GM18507 (cell line): ENCODE data around the gene ELOB.

Experiments
- DNase-seq: peaks from one replicate; pipeline ENCODE4 v3.0.0; 2011; ENCODE audit warnings: low read depth; ENCODE audit not compliant: insufficient read length; ENCODE audit errors: extremely low spot score
- FAIRE-seq: peaks from 2 replicates; lab custom pipeline; 2011; peaks lifted over from hg19 to GRCh38; lab: Jason Lieb, UNC

ELOB gene

DNA sequence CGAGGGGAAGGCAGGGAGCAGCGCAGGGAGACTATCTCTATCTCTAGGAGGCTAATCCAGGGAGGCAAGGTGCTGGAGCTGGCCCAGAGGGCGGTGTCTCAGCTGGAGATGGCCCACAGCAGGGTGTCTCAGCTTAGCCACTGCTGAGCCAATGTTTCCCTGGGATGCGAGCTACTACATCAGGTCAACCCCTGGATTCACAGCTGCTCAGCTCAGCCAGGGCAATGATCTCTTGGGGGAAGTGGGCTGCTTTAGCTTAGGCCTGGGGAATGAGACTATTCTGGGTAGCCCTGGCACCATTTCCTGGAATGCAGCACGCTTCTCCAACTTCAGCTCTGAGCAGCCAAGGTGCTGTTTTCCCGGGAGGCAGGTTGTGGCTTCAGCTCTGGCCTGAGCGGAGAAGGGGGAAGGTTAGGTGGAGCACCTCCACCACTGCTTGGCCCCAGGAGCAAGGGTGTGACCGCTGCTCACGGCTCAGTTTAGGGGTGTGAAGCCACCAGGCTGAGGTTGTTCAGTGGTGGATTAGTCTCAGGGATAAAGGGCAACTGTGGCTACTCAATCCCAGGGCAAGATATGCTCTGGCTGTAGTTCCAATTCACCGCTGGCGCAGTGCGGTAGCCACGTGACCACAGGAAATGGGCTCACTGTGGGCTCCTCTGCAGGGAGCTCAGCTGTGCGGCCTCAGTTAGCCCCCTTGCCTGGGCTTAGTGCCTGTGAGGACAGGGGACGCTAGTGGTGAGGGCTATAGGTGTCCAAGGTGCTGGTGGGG, 34.8 kb upstream of the ELOB start:
- no peak for DNase-seq
- FAIRE-seq, result no peak

DNA sequence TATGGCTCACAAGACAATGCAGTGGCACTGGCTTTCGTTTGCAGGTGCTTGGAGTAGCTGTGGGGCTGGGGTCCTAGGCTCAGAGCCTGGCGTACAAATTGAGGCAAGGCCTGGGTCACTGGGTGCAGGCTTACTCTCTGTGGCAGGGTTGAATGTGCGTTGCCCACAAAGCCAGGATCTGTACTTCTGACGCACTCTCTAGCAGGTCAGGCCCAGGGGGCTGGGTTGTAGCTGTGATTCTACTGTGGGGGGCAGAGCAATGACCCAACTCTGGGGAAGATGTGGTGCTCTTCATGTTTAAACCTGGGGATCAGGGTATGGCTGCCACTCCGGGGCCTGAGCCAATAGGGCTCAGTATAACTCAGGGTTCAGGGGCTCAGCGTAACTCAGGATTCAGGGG, 33.6 kb upstream of the ELOB start:
- DNase-seq (no peak), FAIRE-seq (no peak)

DNA sequence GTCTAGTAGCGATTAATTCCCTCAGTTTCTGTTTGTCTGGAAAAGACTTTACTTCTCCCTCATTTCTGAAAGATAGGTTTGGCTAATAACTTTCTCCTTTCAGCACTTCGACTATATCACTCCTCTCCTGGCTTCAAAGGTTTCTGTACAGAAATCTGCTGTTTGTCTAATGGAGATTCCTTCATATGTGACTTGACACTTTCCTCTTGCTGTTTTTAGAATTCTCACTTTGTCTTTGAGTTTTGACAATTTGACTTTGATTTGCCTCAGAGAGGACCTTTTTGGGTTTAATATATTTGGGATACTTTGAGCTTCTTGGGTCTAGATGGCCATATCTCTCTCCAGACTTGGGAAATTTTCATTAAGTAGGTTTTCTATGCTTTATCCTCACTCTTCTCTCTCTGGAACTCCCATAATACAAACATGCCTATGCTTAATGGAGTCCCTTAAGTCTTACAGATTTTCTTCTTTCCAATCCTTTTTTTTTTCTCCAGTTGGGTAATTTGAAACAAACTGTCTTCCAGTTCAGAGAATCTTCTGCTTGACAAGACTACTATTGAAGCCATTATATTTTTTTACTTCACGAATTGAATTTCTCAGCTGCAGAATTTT, 32.2 kb upstream of the ELOB start:
- no peak for DNase-seq
- no peak for FAIRE-seq

DNA sequence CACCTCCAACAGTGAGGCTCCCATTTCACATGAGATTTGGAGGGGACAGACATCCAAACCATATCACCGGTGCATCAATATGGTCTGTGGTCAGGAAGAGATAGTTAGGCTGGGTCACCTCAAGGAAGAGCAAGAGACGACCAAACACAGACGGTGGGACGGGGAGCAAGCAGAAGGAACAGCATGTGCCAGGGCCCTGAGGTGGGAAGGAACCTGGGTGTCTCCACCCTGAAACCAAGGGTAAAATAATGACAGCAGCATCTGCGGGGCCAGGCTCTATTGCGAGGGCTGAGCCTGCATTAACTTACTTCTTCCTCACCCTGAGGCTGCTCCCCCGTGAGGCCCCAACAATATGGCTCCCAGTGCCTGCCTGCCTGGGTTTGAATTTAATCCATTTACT, 31.1 kb upstream of the ELOB start:
- DNase-seq (no peak), FAIRE-seq (no peak)

DNA sequence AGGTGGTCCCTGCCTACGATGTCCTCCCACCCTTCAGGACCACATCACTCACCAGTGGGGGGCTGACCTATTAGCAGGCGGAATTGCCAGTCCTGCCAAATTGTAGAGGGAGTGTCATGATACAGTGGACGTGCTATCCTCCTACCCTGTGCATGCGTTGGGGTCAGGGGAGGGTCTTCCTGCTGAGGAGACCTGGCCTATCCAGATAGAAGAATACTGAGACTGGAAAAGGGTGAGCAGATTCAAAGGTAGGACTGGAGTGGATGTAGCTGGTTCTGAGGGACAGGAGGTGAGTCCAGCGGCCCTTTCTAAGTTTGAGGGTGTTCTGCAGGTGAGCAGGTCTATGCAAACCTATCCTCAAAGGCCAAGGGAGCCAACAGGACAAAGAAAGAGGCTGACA, 29.2 kb upstream of the ELOB start:
- DNase-seq, result no peak
- FAIRE-seq, result no peak

DNA sequence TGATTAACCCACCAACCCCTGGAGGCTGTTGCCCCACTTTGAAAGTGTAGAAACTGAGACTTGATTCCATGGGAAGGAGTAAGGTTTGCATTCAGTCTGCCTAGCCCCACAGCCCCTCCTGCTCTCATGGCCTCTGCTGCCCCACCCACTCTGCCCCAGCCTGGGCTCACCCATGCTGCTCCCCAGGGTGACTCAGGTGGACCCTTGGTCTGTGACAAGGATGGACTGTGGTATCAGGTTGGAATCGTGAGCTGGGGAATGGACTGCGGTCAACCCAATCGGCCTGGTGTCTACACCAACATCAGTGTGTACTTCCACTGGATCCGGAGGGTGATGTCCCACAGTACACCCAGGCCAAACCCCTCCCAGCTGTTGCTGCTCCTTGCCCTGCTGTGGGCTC, 27.6 kb upstream of the ELOB start:
- no peak for FAIRE-seq
- DNase-seq, result no peak

DNA sequence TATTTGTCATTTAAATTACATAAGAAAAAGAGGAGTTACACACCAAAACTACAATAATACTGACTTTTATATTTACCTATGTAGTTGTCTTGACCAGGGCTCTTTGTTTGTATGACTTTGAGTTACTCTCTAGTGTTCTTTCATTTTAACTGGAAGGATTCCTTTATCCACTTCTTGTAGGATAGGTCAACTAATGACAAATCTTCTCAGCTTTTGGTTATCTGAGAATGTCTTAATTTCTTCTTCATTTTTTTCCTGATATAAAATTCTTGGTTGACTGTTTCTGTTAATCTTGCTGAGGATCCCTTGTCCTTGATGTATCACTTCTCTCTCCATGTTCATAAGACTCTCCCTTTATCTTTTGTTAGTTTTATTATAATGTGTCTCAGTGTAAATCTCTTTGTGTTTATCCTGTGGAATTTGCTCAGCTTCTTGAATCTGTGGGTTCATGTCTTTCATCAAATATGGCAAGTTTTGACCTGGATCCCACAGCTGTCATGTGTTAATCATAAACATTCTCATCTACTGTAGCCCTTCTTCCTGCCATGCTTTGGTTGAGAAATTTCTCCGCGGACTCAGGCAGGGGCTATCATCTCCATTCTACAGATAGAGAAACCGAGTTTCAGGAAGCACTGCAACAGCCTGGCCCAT, 26.6 kb upstream of the ELOB start:
- FAIRE-seq (no peak), DNase-seq (no peak)

DNA sequence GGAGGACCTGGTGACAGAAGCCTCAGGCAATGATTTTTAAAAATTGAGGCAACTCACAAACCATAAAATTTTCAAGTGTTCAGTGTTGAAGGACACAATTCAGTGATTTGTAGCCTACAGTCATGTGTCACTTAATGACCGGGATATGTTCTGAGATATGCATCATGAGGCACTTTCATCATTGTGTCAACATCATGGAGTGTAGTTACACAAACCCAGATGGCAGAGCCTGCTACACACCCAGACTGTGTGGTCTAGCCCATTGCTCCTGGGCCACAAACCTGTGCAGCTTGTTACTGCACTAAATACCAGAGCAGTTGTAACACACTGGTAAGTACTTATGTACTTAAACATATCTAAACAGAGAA, 22.8 kb upstream of the ELOB start:
- no peak for DNase-seq
- no peak for FAIRE-seq

DNA sequence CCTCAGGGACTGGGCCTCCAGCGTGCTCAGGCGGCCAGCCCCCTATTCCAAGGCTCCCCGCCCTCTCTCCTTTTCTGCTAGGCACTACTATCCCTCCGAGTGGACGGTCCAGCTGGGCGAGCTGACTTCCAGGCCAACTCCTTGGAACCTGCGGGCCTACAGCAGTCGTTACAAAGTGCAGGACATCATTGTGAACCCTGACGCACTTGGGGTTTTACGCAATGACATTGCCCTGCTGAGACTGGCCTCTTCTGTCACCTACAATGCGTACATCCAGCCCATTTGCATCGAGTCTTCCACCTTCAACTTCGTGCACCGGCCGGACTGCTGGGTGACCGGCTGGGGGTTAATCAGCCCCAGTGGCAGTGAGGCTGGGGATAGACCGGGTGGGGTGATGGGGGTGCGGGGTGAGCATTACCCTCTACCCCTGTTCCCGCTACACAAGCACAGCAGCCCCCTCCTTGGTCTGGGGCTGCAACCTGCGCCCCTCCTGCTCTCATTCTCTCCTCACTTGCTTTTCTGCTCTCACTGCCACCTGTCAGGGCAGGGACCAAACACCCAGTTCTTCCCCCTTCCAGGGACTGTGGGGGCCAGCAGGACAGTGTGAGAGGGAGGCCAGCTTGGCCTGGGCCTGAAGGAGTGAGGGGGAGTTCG, 22.3 kb upstream of the ELOB start:
- DNase-seq (no peak), FAIRE-seq (no peak)

DNA sequence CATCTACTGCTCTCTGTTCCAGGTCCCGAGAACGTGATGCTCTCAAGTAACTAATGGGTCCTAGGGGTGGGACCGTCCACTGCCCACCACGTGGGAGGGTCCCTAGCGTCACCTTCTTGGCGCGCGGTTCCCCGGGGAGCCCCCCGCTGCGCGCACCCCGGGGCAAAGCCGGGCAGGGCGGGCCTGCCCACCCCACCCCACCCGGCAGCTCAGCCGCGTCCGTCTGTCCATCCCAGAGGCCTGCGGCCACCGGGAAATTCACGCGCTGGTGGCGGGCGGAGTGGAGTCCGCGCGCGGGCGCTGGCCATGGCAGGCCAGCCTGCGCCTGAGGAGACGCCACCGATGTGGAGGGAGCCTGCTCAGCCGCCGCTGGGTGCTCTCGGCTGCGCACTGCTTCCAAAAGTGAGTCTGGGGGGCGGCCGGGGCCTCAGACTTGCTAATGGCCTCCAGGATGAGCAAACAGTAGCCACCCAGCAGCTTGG, 21.7 kb upstream of the ELOB start:
- DNase-seq, result no peak
- FAIRE-seq, result no peak

DNA sequence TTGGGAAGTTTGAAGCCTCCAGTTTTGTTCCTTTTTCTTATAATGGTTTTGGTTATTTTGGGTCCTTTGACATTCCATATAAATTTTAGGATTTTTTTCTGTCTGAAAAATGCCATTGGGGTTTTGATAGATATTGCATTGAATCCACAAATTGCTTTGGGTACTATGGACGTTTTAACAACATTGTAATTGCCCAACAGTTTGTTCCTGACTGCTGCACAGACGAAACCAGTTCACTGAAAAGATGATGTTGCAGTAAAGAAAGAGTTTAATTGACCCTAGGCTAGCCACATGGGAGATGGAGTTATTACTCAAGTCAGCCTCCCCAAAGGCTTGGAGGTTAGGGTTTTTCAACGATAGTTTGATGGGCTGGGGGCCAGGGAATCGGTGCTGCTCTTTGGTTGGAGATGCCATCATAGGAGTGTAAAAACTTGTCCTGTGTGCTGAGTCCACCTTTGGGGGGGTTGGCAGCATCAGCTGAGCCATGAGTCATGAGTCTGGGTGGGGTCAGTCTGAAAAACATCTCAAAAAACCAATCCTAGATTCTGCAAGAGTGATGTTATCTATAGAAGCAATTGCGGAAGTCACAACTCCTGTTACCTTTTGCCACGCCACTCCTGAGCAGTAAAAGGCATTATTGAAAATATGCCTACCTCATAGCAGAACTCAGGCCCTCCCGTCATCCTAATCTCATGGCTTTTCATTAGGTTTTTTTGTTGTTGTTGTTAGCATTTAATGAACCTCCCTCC, 18.5 kb upstream of the ELOB start:
- DNase-seq (no peak), FAIRE-seq (no peak)

DNA sequence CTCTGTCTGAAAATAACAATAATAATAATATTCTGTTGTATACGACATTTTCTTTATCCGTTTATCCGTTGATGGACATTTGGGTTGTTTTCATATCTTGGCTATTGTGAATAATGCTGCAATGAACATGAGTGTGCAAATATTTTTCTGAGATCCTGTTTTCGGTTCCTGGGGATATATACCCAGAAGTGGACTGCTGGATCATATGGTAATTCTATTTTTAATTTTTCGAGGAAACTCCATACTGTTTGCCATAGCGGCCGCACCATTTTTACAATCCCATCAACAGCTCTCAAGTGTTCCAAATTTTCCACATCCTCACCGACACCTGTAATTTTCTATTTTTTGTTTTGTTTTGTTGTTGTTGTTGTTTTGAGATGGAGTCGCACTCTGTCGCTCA, 15.9 kb upstream of the ELOB start:
- FAIRE-seq (no peak), DNase-seq (no peak)

DNA sequence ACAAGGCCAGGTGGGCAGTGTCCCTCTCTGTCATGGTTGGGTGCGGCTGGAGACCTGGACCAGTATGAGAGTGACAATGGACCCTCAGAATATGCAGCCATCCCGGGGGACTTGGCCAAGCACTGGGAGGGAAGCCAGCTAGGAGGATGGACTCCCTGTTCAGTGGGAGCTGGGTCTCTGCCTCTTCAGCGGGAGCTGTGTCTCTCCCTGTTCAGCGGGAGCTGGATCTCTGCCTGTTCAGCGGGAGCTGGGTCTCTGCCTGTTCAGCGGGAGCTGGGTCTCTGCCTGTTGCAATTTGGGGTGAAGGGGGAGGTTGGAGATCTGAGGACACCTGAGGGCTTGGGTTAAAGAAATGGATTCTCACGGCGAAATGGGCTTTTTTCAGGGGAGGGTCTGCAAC, 14.1 kb upstream of the ELOB start:
- no peak for FAIRE-seq
- DNase-seq, result no peak

DNA sequence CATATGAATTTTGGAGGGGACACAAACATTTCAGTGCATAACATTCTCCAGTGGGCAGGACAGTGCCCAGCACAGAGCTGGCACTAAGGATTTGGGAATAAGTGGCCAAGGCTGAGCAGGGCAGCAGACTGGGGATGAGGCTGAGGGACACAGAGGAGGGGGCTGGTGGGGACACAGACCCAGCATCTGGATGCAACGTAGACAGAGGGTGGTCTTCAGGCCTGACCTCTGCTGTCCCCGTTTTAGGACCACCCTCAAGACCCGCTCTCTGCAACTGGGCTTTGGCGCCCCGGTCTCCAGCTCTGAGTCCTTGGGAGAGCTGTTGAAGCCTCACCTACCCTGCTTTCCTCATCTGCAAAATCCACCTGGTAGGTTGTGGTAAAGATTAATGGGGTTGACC, 13.6 kb upstream of the ELOB start:
- no peak for FAIRE-seq
- no peak for DNase-seq

DNA sequence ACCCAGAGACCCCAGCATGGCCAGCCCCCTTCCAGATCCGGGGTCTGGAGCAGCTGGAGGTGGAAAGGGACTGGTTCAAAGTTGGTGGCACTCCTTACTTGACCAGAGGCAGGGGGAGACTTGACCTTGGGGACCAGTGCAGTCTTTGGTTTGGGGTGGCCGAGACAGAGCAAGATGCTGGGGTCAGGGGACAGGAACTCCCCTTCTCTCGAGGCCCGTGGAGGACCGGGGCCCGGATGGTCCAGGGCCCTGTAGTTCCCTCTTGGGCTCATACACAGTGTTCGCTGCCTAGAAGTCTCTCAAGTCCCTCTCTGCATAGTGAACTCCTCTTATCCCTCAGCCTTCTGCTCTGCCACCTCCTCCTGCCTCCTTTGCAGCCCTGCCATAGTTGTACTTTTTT, 10.9 kb upstream of the ELOB start:
- DNase-seq, result no peak
- FAIRE-seq, result no peak

DNA sequence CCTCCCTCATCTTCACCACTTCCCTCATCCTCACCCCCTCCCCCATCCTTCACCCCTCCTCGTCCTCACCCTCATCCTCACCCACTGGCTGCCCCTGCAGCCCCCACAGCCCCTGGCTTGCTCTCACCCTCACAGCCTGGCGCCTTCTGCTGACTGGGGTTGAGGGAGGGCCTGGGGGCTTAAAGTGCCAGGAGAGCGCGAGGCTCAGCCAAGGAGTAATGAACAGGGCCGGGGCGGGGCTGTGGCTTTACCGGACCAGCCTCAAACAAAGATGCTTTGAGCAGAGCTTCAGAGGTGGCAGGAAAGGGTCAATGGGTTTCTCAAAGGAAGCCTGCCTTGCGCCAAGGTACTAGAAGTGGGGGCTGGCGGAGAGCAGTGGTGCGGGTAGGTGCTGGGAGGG, 10.3 kb upstream of the ELOB start, which contains the start of gene PRSS33:
Gene PRSS33, minus strand, starts transcription at position 155 of the 400 bp plus-strand sequence. CDS start 1,013 bp downstream, outside the sequence.
- no peak for FAIRE-seq
- DNase-seq, result no peak

DNA sequence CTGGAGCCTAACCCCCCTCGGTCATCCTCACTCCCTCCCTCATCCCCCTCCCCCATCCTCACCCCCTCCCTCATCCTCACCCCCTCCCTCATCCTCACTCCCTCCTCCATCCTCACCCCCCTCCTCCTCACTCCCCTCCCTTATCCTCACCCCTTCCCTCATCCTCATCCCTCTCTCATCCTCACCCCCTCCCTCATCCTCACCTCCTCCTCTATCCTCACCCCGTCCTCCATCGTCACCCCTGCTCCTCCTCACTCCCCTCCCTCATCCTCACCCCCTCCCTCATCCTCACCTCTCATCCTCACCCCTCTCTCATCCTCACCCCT, 9.7 kb upstream of the ELOB start:
- no peak for DNase-seq
- no peak for FAIRE-seq

DNA sequence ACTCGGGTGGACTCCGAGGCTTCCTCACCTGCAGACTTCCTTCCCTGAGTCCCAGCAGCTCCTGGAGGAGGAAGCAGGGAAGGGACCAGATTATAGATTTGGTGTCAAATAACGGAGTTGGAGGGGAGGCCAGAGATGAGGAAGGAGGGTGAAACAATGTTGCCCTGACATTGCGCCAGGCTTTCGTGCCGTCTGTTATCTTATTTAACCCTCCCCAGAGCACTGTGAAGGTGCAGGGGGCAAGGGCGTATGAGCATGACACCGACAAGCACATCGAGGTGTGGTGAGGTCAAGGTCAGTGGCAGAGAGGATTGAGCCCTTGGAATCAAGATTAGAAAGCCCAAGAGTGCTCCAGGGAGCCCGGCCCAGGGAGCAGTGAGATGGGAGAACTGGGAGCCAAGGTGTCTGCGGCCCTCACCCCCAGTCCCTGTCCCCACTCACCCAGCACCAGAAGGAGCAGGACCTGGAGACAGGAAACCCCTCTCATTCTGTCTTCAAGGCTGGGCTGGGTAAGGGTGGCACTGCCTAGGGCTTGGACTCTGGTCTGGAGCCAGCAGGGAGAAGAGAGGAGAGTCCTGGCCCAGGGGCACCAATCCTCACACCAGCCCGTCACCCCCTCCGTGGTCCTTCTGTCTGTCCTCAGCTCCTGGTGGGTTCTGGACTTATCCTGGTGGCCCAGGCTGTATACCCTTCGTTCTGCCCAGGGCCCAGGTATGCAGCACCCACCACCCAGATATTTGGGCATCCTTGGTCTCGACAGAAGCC, 9.2 kb upstream of the ELOB start:
- DNase-seq (no peak), FAIRE-seq (no peak)
